ENCODE measurements around the gene RUSF1. TPM values are rescaled to one million over a fixed set of nuclear protein-coding genes. Genes with fewer than 3 reads are reported as not detected.

Gene RUSF1
- total and polyA plus RNA-seq, 4 donors = 45.0 to 102 (median 65.0) TPM

GRCh38 chr16:31480851-31481536 is 27.2 kb downstream of the RUSF1 start:
- no peak overlapping the region for H3K4me3 ChIP-seq (ENCODE audit: low read depth, low read length)
- no peak for DNase-seq (ENCODE audit: low read depth in 4 of 6, low spot score in 6 of 6)
- no peaks in the 10 kb centered on the region for H3K9me3 ChIP-seq (ENCODE audit: control insufficient read depth, insufficient read depth, low read length)
- H3K27me3 ChIP-seq (ENCODE audit: control insufficient read depth, insufficient read depth, low read length) = peaks cover 27% of the 10 kb centered on the region
- H3K27ac ChIP-seq (ENCODE audit: low read depth, low read length) = no peak overlapping the region
- WGBS (ENCODE audit: insufficient coverage) = 68% methylated on average over 6 of the region's 7 CpGs
- peaks cover 16% of the 10 kb centered on the region for H3K36me3 ChIP-seq (ENCODE audit: control insufficient read depth, insufficient read depth, low read length)
- H3K4me1 ChIP-seq (ENCODE audit: control insufficient read depth, insufficient read depth, low read length) = peaks cover 15% of the 10 kb centered on the region

GRCh38 chr16:31479751-31480150 is 28.4 kb downstream of the RUSF1 start:
- 78% methylated on average over 9 of the region's 9 CpGs for WGBS (ENCODE audit: insufficient coverage)
- DNase-seq (ENCODE audit: low read depth in 4 of 6, low spot score in 6 of 6) = no peak
- peaks cover 19% of the 10 kb centered on the region for H3K4me1 ChIP-seq (ENCODE audit: control insufficient read depth, insufficient read depth, low read length)
- H3K27me3 ChIP-seq (ENCODE audit: control insufficient read depth, insufficient read depth, low read length) = peaks cover 34% of the 10 kb centered on the region
- no peak overlapping the region for H3K4me3 ChIP-seq (ENCODE audit: low read depth, low read length)
- no peaks in the 10 kb centered on the region for H3K9me3 ChIP-seq (ENCODE audit: control insufficient read depth, insufficient read depth, low read length)
- H3K27ac ChIP-seq (ENCODE audit: low read depth, low read length) = no peak overlapping the region
- peaks cover 20% of the 10 kb centered on the region for H3K36me3 ChIP-seq (ENCODE audit: control insufficient read depth, insufficient read depth, low read length)

- Histone ChIP-seq H3K27ac (ENCODE audit: low read depth, low read length) (no peak overlapping the region), H3K9me3 (ENCODE audit: control insufficient read depth, insufficient read depth, low read length) (no peaks in the 10 kb centered on the region), H3K36me3 (ENCODE audit: control insufficient read depth, insufficient read depth, low read length) (peaks cover 23% of the 10 kb centered on the region), H3K4me3 (ENCODE audit: low read depth, low read length) (no peak overlapping the region), H3K4me1 (ENCODE audit: control insufficient read depth, insufficient read depth, low read length) (peaks cover 19% of the 10 kb centered on the region), H3K27me3 (ENCODE audit: control insufficient read depth, insufficient read depth, low read length) (peaks cover 35% of the 10 kb centered on the region)
- DNase-seq (ENCODE audit: low read depth in 4 of 6, low spot score in 6 of 6) = no peak
- WGBS (ENCODE audit: insufficient coverage) = 70% methylated on average over 3 of the region's 3 CpGs
Measured at GRCh38 chr16:31478956-31479355, 29.2 kb downstream of the RUSF1 start.

GRCh38 chr16:31477220-31478216 is 30.7 kb downstream of the RUSF1 start:
- Histone ChIP-seq H3K9me3 (ENCODE audit: control insufficient read depth, insufficient read depth, low read length) (no peaks in the 10 kb centered on the region), H3K4me3 (ENCODE audit: low read depth, low read length) (no peak overlapping the region), H3K36me3 (ENCODE audit: control insufficient read depth, insufficient read depth, low read length) (peaks cover 29% of the 10 kb centered on the region), H3K4me1 (ENCODE audit: control insufficient read depth, insufficient read depth, low read length) (peaks cover 23% of the 10 kb centered on the region), H3K27me3 (ENCODE audit: control insufficient read depth, insufficient read depth, low read length) (peaks cover 41% of the 10 kb centered on the region), H3K27ac (ENCODE audit: low read depth, low read length) (no peak overlapping the region)
- peak in 1 of 6 donors; percentile 22 for DNase-seq (ENCODE audit: low read depth in 4 of 6, low spot score in 6 of 6)
- 22% methylated on average over 66 of the region's 67 CpGs for WGBS (ENCODE audit: insufficient coverage)

GRCh38 chr16:31476303-31477219 is 31.6 kb downstream of the RUSF1 start:
- H3K4me3 ChIP-seq (ENCODE audit: low read depth, low read length) = no peak overlapping the region
- H3K9me3 ChIP-seq (ENCODE audit: control insufficient read depth, insufficient read depth, low read length) = no peaks in the 10 kb centered on the region
- 17% methylated on average over 59 of the region's 68 CpGs for WGBS (ENCODE audit: insufficient coverage)
- peaks cover 46% of the 10 kb centered on the region for H3K27me3 ChIP-seq (ENCODE audit: control insufficient read depth, insufficient read depth, low read length)
- peaks cover 30% of the 10 kb centered on the region for H3K4me1 ChIP-seq (ENCODE audit: control insufficient read depth, insufficient read depth, low read length)
- peak in 2 of 6 donors; percentile 22 to 51 for DNase-seq (ENCODE audit: low read depth in 4 of 6, low spot score in 6 of 6)
- H3K36me3 ChIP-seq (ENCODE audit: control insufficient read depth, insufficient read depth, low read length) = peaks cover 29% of the 10 kb centered on the region
- H3K27ac ChIP-seq (ENCODE audit: low read depth, low read length) = no peak overlapping the region

- Histone ChIP-seq H3K36me3 (ENCODE audit: control insufficient read depth, insufficient read depth, low read length) (peaks cover 29% of the 10 kb centered on the region), H3K4me1 (ENCODE audit: control insufficient read depth, insufficient read depth, low read length) (peaks cover 35% of the 10 kb centered on the region)
- no peak for DNase-seq (ENCODE audit: low read depth in 4 of 6, low spot score in 6 of 6)
Measured at GRCh38 chr16:31475946-31476302, 32.3 kb downstream of the RUSF1 start.

GRCh38 chr16:31474773-31475738 is 33.1 kb downstream of the RUSF1 start:
- Histone ChIP-seq H3K27ac (ENCODE audit: low read depth, low read length) (no peak overlapping the region), H3K4me3 (ENCODE audit: low read depth, low read length) (no peak overlapping the region), H3K4me1 (ENCODE audit: control insufficient read depth, insufficient read depth, low read length) (peaks cover 35% of the 10 kb centered on the region), H3K36me3 (ENCODE audit: control insufficient read depth, insufficient read depth, low read length) (peaks cover 29% of the 10 kb centered on the region), H3K27me3 (ENCODE audit: control insufficient read depth, insufficient read depth, low read length) (peaks cover 46% of the 10 kb centered on the region), H3K9me3 (ENCODE audit: control insufficient read depth, insufficient read depth, low read length) (no peaks in the 10 kb centered on the region)
- DNase-seq (ENCODE audit: low read depth in 4 of 6, low spot score in 6 of 6) = no peak
- 88% methylated on average over 3 of the region's 12 CpGs for WGBS (ENCODE audit: insufficient coverage)

More at GRCh38 chr16:31475946-31476302, 32.3 kb downstream of the RUSF1 start:
- Histone ChIP-seq H3K9me3 (ENCODE audit: control insufficient read depth, insufficient read depth, low read length) (no peaks in the 10 kb centered on the region), H3K27me3 (ENCODE audit: control insufficient read depth, insufficient read depth, low read length) (peaks cover 46% of the 10 kb centered on the region), H3K27ac (ENCODE audit: low read depth, low read length) (no peak overlapping the region), H3K4me3 (ENCODE audit: low read depth, low read length) (no peak overlapping the region)
- 30% methylated on average over 24 of the region's 26 CpGs for WGBS (ENCODE audit: insufficient coverage)

- H3K4me3 ChIP-seq (ENCODE audit: low read depth, low read length) = no peak overlapping the region
- WGBS (ENCODE audit: insufficient coverage) = 70% methylated on average over 12 of the region's 12 CpGs
- H3K9me3 ChIP-seq (ENCODE audit: control insufficient read depth, insufficient read depth, low read length) = no peaks in the 10 kb centered on the region
- no peak overlapping the region for H3K27ac ChIP-seq (ENCODE audit: low read depth, low read length)
- peaks cover 35% of the 10 kb centered on the region for H3K4me1 ChIP-seq (ENCODE audit: control insufficient read depth, insufficient read depth, low read length)
- H3K27me3 ChIP-seq (ENCODE audit: control insufficient read depth, insufficient read depth, low read length) = peaks cover 46% of the 10 kb centered on the region
- no peak for DNase-seq (ENCODE audit: low read depth in 4 of 6, low spot score in 6 of 6)
- peaks cover 29% of the 10 kb centered on the region for H3K36me3 ChIP-seq (ENCODE audit: control insufficient read depth, insufficient read depth, low read length)
Measured at GRCh38 chr16:31474173-31474714, 33.9 kb downstream of the RUSF1 start.
